ENCODE measurements around the gene PLCZ1.

DNA sequence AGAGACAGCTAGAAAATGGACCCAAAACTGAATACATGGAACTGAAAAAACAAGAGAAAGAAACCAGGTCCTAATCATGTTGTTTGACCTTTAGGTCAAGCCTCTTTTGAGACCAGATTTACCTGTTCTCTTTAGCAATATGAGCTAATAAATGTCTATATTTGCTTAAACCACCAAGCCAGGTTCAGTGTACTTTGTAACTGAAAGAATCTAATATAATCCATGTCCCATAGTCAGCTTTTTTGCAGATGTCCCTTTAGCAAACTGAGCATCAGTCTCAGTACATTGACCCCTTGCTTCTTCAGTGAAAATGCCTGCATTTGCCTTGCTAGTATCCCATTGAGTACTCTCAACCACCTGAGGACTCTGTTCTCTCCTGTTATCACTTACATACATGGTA, 61.7 kb downstream of the PLCZ1 start:
- TF ChIP-seq, protein P1, sequence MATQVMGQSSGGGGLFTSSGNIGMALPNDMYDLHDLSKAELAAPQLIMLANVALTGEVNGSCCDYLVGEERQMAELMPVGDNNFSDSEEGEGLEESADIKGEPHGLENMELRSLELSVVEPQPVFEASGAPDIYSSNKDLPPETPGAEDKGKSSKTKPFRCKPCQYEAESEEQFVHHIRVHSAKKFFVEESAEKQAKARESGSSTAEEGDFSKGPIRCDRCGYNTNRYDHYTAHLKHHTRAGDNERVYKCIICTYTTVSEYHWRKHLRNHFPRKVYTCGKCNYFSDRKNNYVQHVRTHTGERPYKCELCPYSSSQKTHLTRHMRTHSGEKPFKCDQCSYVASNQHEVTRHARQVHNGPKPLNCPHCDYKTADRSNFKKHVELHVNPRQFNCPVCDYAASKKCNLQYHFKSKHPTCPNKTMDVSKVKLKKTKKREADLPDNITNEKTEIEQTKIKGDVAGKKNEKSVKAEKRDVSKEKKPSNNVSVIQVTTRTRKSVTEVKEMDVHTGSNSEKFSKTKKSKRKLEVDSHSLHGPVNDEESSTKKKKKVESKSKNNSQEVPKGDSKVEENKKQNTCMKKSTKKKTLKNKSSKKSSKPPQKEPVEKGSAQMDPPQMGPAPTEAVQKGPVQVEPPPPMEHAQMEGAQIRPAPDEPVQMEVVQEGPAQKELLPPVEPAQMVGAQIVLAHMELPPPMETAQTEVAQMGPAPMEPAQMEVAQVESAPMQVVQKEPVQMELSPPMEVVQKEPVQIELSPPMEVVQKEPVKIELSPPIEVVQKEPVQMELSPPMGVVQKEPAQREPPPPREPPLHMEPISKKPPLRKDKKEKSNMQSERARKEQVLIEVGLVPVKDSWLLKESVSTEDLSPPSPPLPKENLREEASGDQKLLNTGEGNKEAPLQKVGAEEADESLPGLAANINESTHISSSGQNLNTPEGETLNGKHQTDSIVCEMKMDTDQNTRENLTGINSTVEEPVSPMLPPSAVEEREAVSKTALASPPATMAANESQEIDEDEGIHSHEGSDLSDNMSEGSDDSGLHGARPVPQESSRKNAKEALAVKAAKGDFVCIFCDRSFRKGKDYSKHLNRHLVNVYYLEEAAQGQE (IDR thresholded peaks at IDR 0.05; ENCODE audit: unreplicated experiment), result no peak
- TF ChIP-seq, protein P2, sequence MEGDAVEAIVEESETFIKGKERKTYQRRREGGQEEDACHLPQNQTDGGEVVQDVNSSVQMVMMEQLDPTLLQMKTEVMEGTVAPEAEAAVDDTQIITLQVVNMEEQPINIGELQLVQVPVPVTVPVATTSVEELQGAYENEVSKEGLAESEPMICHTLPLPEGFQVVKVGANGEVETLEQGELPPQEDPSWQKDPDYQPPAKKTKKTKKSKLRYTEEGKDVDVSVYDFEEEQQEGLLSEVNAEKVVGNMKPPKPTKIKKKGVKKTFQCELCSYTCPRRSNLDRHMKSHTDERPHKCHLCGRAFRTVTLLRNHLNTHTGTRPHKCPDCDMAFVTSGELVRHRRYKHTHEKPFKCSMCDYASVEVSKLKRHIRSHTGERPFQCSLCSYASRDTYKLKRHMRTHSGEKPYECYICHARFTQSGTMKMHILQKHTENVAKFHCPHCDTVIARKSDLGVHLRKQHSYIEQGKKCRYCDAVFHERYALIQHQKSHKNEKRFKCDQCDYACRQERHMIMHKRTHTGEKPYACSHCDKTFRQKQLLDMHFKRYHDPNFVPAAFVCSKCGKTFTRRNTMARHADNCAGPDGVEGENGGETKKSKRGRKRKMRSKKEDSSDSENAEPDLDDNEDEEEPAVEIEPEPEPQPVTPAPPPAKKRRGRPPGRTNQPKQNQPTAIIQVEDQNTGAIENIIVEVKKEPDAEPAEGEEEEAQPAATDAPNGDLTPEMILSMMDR (conservative IDR thresholded peaks at IDR 0.05; ENCODE audit: low read depth in 2 of 2), result no peak
- TF ChIP-seq EZH2 (IDR thresholded peaks at IDR 0.05; ENCODE audit: low read depth, unreplicated experiment) (no peak), POLR2AphosphoS5 (IDR thresholded peaks at IDR 0.05; ENCODE audit: low read depth) (no peak)

Measured in GM23338 (cell line).